Measurements from ENCODE around the gene SLC9A9. TPM values are rescaled to one million over a fixed set of nuclear protein-coding genes. Genes with fewer than 3 reads are reported as not detected.

The SLC9A9 gene
- total RNA-seq, 2 experiments from 2014 or later = 13.8 to 16.4 TPM

DNA sequence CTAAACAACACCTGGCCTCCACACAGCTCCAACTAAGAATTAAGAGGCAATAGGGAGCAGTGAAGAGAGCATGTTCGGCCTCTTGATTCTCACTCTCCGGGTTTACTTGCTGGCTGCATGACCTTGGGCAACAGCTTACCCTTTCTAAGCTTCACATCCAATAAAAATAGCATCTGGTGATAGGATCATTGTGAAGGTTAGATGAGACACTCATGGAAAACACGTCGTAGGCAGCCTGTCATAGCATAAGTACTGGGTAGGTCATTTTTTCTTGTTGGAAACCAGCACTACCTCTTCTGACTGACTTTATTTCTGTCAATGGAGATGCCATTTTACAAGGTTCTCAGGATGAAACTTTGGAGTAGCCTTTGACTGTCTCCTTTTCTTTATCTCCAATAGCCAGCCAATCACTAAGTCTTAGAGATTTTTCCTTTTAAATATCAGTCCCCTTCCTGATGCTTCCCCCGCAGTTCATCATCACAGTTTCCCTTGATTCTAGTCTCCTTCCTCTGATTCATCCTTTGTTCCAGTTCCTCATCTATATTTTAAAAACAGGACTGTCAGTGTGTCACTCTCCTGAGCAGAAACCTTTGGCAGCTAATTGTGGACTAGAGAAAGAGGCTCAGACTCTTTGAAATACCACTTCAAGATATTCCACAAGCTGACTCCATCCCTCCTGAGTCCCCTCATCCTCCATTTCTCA, 271.5 kb downstream of the SLC9A9 start:
- ChIA-PET CTCF (interaction anchor here (0.8 kb wide), 1 partner anchor 8 kb away, joined by 3 read pairs; no protein-coding TSS in a partner anchor), POLR2A (no interaction called here)
- peaks cover 4% of the 10 kb centered on the region for H3K4me1 Mint-ChIP-seq
- no peaks in the 10 kb centered on the region for H3K27me3 Mint-ChIP-seq
- H3K9me3 Mint-ChIP-seq = no peaks in the 10 kb centered on the region
- H3K27ac Mint-ChIP-seq = no peak overlapping the region
- H3K36me3 Mint-ChIP-seq (ENCODE audit: low read depth) = peaks cover 2% of the 10 kb centered on the region
- no peak for DNase-seq
- H3K4me3 Mint-ChIP-seq = no peak overlapping the region

DNA sequence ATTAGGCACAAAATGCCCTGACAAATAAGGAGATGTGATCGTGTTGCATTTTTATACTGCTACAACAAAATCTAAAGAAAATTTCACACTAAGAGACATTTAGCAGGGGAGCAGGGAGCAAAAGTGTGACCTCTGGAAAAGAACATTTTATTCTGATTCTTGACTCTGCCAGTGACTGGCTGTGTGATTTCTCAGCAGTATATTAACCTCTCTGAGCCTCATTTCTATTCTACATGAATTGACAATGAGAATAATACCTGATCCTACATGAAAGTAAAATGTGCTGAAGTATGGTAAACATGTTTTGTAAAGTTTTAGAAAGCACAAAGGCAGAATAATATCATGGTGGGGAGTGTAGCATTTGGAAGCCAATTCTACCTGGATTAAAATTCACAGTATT, 273.3 kb downstream of the SLC9A9 start:
- Mint-ChIP-seq H3K4me1 (no peaks in the 10 kb centered on the region), H3K36me3 (ENCODE audit: low read depth) (peaks cover 2% of the 10 kb centered on the region), H3K4me3 (no peak overlapping the region), H3K27ac (no peak overlapping the region), H3K27me3 (no peaks in the 10 kb centered on the region), H3K9me3 (no peaks in the 10 kb centered on the region)
- CTCF ChIA-PET = no interaction called here
- POLR2A ChIA-PET = no interaction called here
- DNase-seq = no peak

DNA sequence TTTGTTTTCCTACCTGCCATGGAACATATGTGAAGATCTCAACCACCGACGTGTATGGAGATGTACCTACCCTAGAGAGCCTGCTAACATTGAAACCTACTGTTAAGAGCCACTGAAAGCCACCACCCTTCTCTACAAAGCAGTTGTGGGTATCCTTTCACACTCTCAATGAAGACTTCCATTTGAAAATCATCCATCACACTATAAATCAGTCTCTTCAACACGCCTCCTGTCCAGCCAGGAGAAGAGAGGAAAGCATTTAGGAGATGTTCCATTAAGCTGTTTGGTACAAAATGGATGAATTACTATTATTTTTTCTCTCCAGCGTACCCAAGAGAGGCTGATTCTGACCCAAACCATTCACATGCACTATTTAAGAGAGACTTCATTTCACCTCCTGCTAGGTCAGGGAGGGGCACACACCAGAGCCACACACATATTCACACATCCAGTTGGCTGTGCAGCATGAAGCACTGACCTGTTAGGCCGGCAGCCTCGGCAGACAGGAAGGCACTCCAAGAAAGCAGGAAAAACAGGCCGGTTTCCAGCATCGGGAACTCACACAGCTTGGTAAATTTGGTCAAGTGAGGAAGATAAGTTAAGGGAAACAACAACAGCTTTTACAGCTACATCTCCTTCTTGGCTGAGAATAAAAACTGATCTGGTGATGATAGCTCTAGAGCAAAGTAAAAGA, 274.5 kb downstream of the SLC9A9 start:
- Mint-ChIP-seq H3K4me1 (no peaks in the 10 kb centered on the region), H3K27ac (no peak overlapping the region), H3K4me3 (no peak overlapping the region), H3K27me3 (no peaks in the 10 kb centered on the region), H3K36me3 (ENCODE audit: low read depth) (peaks cover 2% of the 10 kb centered on the region), H3K9me3 (no peaks in the 10 kb centered on the region)
- no peak for DNase-seq
- ChIA-PET CTCF (no interaction called here), POLR2A (no interaction called here)

- Mint-ChIP-seq H3K27ac (no peak overlapping the region), H3K4me1 (no peaks in the 10 kb centered on the region), H3K36me3 (ENCODE audit: low read depth) (peaks cover 2% of the 10 kb centered on the region), H3K9me3 (no peaks in the 10 kb centered on the region), H3K27me3 (no peaks in the 10 kb centered on the region), H3K4me3 (no peak overlapping the region)
- POLR2A ChIA-PET = no interaction called here
- CTCF ChIA-PET = no interaction called here
- no peak for DNase-seq
Observed at GRCh38 chr3:143571548-143571947, 276.7 kb downstream of the SLC9A9 start.

- H3K36me3 Mint-ChIP-seq (ENCODE audit: low read depth) = no peaks in the 10 kb centered on the region
- H3K4me1 Mint-ChIP-seq = no peaks in the 10 kb centered on the region
- ChIA-PET CTCF (no interaction called here), POLR2A (no interaction called here)
- H3K27me3 Mint-ChIP-seq = no peaks in the 10 kb centered on the region
- no peak overlapping the region for H3K27ac Mint-ChIP-seq
- DNase-seq = no peak
- no peaks in the 10 kb centered on the region for H3K9me3 Mint-ChIP-seq
- H3K4me3 Mint-ChIP-seq = no peak overlapping the region
Observed at GRCh38 chr3:143567823-143568222, 280.4 kb downstream of the SLC9A9 start.

DNA sequence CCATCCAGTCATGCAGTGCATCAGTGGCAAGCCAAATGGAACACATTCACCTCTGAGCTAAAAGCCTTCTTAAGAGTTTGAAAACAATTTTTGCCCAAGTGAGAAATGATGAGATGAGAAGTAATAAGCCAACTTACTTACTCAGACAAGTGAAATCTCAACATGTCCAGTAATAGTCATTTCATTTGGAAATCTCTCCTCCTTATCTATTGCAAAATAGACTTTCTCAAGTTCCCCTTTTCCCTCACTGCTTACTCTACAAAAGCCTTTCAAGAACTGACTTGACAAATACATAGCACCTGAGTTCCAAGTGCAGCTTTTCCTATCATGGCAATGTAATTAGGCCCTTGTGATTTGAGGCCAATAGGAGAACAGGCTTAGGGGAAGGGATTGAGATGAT, 282.3 kb downstream of the SLC9A9 start:
- ChIA-PET CTCF (interaction anchor here (1.3 to 1.4 kb wide), 2 partner anchors 15 to 164 kb away, joined by 3 read pairs; no protein-coding TSS in a partner anchor), POLR2A (no interaction called here)
- no peaks in the 10 kb centered on the region for H3K36me3 Mint-ChIP-seq (ENCODE audit: low read depth)
- H3K4me3 Mint-ChIP-seq = no peak overlapping the region
- H3K9me3 Mint-ChIP-seq = no peaks in the 10 kb centered on the region
- no peak overlapping the region for H3K27ac Mint-ChIP-seq
- no peak for DNase-seq
- no peaks in the 10 kb centered on the region for H3K27me3 Mint-ChIP-seq
- no peaks in the 10 kb centered on the region for H3K4me1 Mint-ChIP-seq

DNA sequence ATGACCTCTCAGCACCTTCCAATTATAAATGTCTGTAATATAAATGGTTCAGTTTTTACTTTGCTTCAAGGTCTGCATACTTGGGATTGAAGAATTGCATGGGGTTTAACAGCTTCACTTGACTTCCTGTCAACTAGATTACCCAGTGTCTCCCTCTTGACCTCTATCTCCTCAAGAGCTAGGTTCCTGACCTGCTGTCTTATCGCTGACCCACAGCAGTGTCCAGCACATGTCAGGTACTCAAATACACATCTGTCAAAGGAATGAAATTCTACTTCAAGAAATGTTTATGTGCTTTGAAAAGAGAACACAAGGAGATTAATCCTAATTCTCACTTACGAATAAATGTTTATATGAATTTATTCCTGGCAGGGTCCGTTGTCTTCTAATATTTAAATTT, 284.5 kb downstream of the SLC9A9 start:
- no peak for DNase-seq
- H3K9me3 Mint-ChIP-seq = peaks cover 8% of the 10 kb centered on the region
- H3K4me1 Mint-ChIP-seq = no peaks in the 10 kb centered on the region
- H3K27ac Mint-ChIP-seq = no peak overlapping the region
- CTCF ChIA-PET = no interaction called here
- H3K4me3 Mint-ChIP-seq = no peak overlapping the region
- POLR2A ChIA-PET = no interaction called here
- no peaks in the 10 kb centered on the region for H3K36me3 Mint-ChIP-seq (ENCODE audit: low read depth)
- no peaks in the 10 kb centered on the region for H3K27me3 Mint-ChIP-seq

GRCh38 chr3:143562789-143563188, 285.5 kb downstream of the SLC9A9 start:
- no peak for DNase-seq
- H3K9me3 Mint-ChIP-seq = peaks cover 16% of the 10 kb centered on the region
- no peaks in the 10 kb centered on the region for H3K4me1 Mint-ChIP-seq
- ChIA-PET POLR2A (no interaction called here), CTCF (no interaction called here)
- H3K27me3 Mint-ChIP-seq = no peaks in the 10 kb centered on the region
- H3K27ac Mint-ChIP-seq = no peak overlapping the region
- H3K36me3 Mint-ChIP-seq (ENCODE audit: low read depth) = peaks cover 1% of the 10 kb centered on the region
- H3K4me3 Mint-ChIP-seq = no peak overlapping the region

GRCh38 chr3:143559296-143559695, 289.0 kb downstream of the SLC9A9 start:
- ChIA-PET POLR2A (no interaction called here), CTCF (no interaction called here)
- Mint-ChIP-seq H3K4me1 (no peaks in the 10 kb centered on the region), H3K27ac (no peak overlapping the region), H3K36me3 (ENCODE audit: low read depth) (peaks cover 3% of the 10 kb centered on the region), H3K9me3 (peaks cover 30% of the 10 kb centered on the region), H3K27me3 (no peaks in the 10 kb centered on the region), H3K4me3 (no peak overlapping the region)
- DNase-seq = no peak

DNA sequence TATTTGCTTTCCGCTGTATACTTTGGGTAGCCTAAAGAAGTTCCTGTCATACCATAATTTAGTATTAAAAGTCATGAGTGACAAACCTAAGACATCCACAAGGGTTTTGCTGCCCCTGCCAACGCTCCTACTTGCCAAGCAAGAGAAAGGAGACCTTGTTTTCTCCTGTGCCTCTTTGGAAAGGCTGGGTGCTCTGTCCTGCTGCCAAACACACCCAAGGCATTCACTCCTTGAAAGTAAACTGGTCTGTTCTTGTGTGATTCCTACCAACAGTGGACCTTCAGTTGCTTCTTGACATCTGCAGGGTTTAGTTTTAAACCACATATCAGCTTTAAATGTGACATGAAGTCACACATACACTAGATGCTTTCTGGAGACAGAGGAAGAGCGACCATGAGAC, 295.4 kb downstream of the SLC9A9 start:
- DNase-seq = no peak
- Mint-ChIP-seq H3K4me3 (no peak overlapping the region), H3K9me3 (peaks cover 16% of the 10 kb centered on the region), H3K27me3 (no peaks in the 10 kb centered on the region), H3K4me1 (no peaks in the 10 kb centered on the region), H3K27ac (no peak overlapping the region), H3K36me3 (ENCODE audit: low read depth) (peaks cover 12% of the 10 kb centered on the region)
- ChIA-PET POLR2A (no interaction called here), CTCF (no interaction called here)

- no peaks in the 10 kb centered on the region for H3K27me3 Mint-ChIP-seq
- DNase-seq = no peak
- ChIA-PET POLR2A (no interaction called here), CTCF (interaction anchor here (0.6 kb wide), 1 partner anchor 1034 kb away, joined by 3 read pairs; no protein-coding TSS in a partner anchor)
- H3K36me3 Mint-ChIP-seq (ENCODE audit: low read depth) = peaks cover 12% of the 10 kb centered on the region
- H3K4me1 Mint-ChIP-seq = no peaks in the 10 kb centered on the region
- H3K4me3 Mint-ChIP-seq = no peak overlapping the region
- H3K9me3 Mint-ChIP-seq = peaks cover 11% of the 10 kb centered on the region
- H3K27ac Mint-ChIP-seq = no peak overlapping the region
Observed at GRCh38 chr3:143551761-143552160, 296.5 kb downstream of the SLC9A9 start.

DNA sequence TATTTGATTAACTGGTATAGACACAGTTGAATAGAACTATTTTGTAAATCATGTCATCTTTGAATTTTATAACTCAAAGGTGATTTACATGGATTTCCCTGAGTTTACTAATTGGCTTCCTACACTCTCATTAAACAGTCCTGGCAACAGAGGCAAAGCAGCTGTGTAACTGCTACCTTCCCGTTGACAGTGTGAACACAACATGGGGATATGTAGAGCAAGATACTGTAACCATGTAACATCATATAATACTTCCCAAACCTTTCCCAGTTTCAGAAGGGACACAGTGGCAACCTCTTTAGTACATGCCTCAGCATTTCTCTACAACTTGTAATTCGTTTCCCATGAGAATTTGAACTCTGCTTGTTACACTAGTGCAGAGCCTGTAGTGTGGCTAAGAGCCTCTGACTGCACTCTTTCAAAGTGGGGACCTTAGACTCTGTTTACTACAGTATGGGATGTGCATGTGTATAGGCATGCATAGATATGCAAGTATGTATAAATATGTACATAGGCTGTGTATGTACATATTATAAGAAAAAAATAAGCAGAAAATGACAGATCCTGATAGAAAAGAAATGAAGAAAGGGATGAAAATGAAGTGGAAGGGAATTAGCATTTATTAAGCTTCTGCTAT, 299.3 kb downstream of the SLC9A9 start:
- Mint-ChIP-seq H3K4me1 (no peaks in the 10 kb centered on the region), H3K4me3 (no peak overlapping the region), H3K27me3 (no peaks in the 10 kb centered on the region), H3K27ac (no peak overlapping the region), H3K9me3 (peaks cover 4% of the 10 kb centered on the region), H3K36me3 (ENCODE audit: low read depth) (peaks cover 17% of the 10 kb centered on the region)
- ChIA-PET POLR2A (interaction anchor here (0.6 to 0.7 kb wide), 2 partner anchors 145 to 188 kb away, joined by 4 to 6 read pairs; no protein-coding TSS in a partner anchor), CTCF (no interaction called here)
- DNase-seq = no peak

- POLR2A ChIA-PET = interaction anchor here (0.6 kb wide), 1 partner anchor 145 kb away, joined by 6 read pairs; no protein-coding TSS in a partner anchor
- peaks cover 17% of the 10 kb centered on the region for H3K36me3 Mint-ChIP-seq (ENCODE audit: low read depth)
- CTCF ChIA-PET = no interaction called here
Observed at GRCh38 chr3:143548393-143548792, 299.9 kb downstream of the SLC9A9 start.

More at GRCh38 chr3:143548393-143548792, 299.9 kb downstream of the SLC9A9 start:
- H3K27ac Mint-ChIP-seq = no peak overlapping the region
- no peaks in the 10 kb centered on the region for H3K27me3 Mint-ChIP-seq
- H3K4me3 Mint-ChIP-seq = no peak overlapping the region
- H3K9me3 Mint-ChIP-seq = peaks cover 4% of the 10 kb centered on the region
- no peaks in the 10 kb centered on the region for H3K4me1 Mint-ChIP-seq
- no peak for DNase-seq
